Right lung (tissue), 5 donors: Measurements from ENCODE around the gene IFT52. TPM values are rescaled to one million over a fixed set of nuclear protein-coding genes. Genes with fewer than 3 reads are reported as not detected.
A peak's percentile ranks its signal among the peaks of the same experiment; 100 is the strongest.

Experiments
- DNase-seq, 2 donors: peaks; one replicate each; pipeline ENCODE4 v3.0.0-alpha.2; 2013
- polyA plus RNA-seq, 5 donors: library from polyadenylated mRNA; unstranded; fragments of 120-200 nt; gene quantifications; one replicate each; pipeline versions ENCODE4 v1.2.1 to v1.2.3, GENCODE V29; 2013; ENCODE audit warnings: inconsistent platforms in 1 of 5, low replicate concordance in 1 of 5; ENCODE audit not compliant: insufficient read length in 5 of 5, insufficient read depth in 1 of 5

IFT52 gene
- polyA plus RNA-seq, 5 donors, result 71.3 to 86.1 (median 73.7) TPM

GRCh38 chr20:43681991-43682410, 91.3 kb downstream of the IFT52 start:
- DNase-seq, result no peak

GRCh38 chr20:43682446-43682845, 91.7 kb downstream of the IFT52 start:
- DNase-seq, result no peak

- DNase-seq, result no peak
Observed at GRCh38 chr20:43686820-43687219, 96.1 kb downstream of the IFT52 start.

GRCh38 chr20:43689165-43689564, 98.4 kb downstream of the IFT52 start:
- no peak for DNase-seq

- no peak for DNase-seq
Observed at GRCh38 chr20:43690943-43691598, 100.3 kb downstream of the IFT52 start.

GRCh38 chr20:43691928-43692524, 101.3 kb downstream of the IFT52 start:
- DNase-seq, result peak in 1 of 2 donors; percentile 6

GRCh38 chr20:43694763-43695162, 104.0 kb downstream of the IFT52 start:
- DNase-seq, result no peak

- DNase-seq, result no peak
Observed at GRCh38 chr20:43695571-43695970, 104.8 kb downstream of the IFT52 start.

Other genes starting within 250 kb of the IFT52 start
- gene SRSF6, start 133.0 kb upstream of the IFT52 start, polyA plus RNA-seq, result 100 to 1,000 TPM; 341 to 409 (median 403) TPM
- gene L3MBTL1, start 83.2 kb upstream of the IFT52 start, polyA plus RNA-seq, result 10 to 100 TPM; 12.6 to 23.2 (median 16.7) TPM
- gene SGK2, start 31.9 kb upstream of the IFT52 start, polyA plus RNA-seq, result 10 to 100 TPM in 2 of 5 donors, 1 to 10 TPM in 3; 8.4 to 12.5 (median 9.5) TPM
- gene MYBL2, start 76.2 kb downstream of the IFT52 start, polyA plus RNA-seq, result 10 to 100 TPM; 15.7 to 29.1 (median 20.6) TPM
- not detected for gene GTSF1L, start 136.1 kb downstream of the IFT52 start, polyA plus RNA-seq